HepG2 (cell line): ENCODE results near the gene LITAF. TPM values are rescaled to one million over a fixed set of nuclear protein-coding genes. Genes with fewer than 3 reads are reported as not detected.
A peak's percentile ranks its signal among the peaks of the same experiment; 100 is the strongest.

Experiments
- CC2D1A ChIP-seq: sonication (generic); formaldehyde crosslinking; IDR thresholded peaks from 2 replicates; pipeline ENCODE4 v1.8.1; 2023; ENCODE audit warnings: mild to moderate bottlenecking, missing genetic modification reagents
- DZIP1 ChIP-seq: sonication (generic); formaldehyde crosslinking; IDR thresholded peaks from 2 replicates; pipeline ENCODE4 v1.5.0; 2020; ENCODE audit warnings: mild to moderate bottlenecking, missing genetic modification reagents
- GFI1 ChIP-seq: sonication (generic); formaldehyde crosslinking; IDR thresholded peaks from 2 replicates; pipeline ENCODE4 v1.5.0; 2020; ENCODE audit warnings: missing genetic modification reagents, mild to moderate bottlenecking, borderline replicate concordance
- GLI4 ChIP-seq: sonication (generic); formaldehyde crosslinking; IDR thresholded peaks from 2 replicates; pipeline ENCODE4 v1.5.1; 2020; ENCODE audit warnings: missing genetic modification reagents, mild to moderate bottlenecking, moderate library complexity, borderline replicate concordance
- HOXA5 ChIP-seq: sonication (generic); formaldehyde crosslinking; IDR thresholded peaks from 2 replicates; pipeline ENCODE4 v1.4.0; 2020; ENCODE audit warnings: missing genetic modification reagents
- IKZF1 ChIP-seq: fragments of 450-650 bp; IDR thresholded peaks from 2 replicates; pipeline ENCODE4 v1.7.1; 2016
- MTA3 ChIP-seq: sonication (generic); formaldehyde crosslinking; IDR thresholded peaks from 2 replicates; pipeline ENCODE4 v1.4.0; 2020; ENCODE audit warnings: missing genetic modification reagents
- MTF1 ChIP-seq: sonication (generic); formaldehyde crosslinking; IDR thresholded peaks from 2 replicates; pipeline ENCODE4 v1.5.0; 2020; ENCODE audit warnings: missing genetic modification reagents
- NR0B2 ChIP-seq: sonication (generic); formaldehyde crosslinking; IDR thresholded peaks from 2 replicates; pipeline ENCODE4 v1.4.0; 2020; ENCODE audit warnings: mild to moderate bottlenecking, missing genetic modification reagents
- NR2F2 ChIP-seq: IDR thresholded peaks from 2 replicates; pipeline ENCODE4 v1.6.1; 2012; ENCODE audit warnings: low read depth, inconsistent platforms, borderline replicate concordance
- RFX3 ChIP-seq: IDR thresholded peaks from 2 replicates; pipeline ENCODE4 v1.6.1; 2016; ENCODE audit warnings: missing biosample characterization, missing genetic modification reagents
- SRSF4 ChIP-seq: fragments of 200-400 bp; formaldehyde crosslinking; IDR thresholded peaks from one replicate; pipeline ENCODE4 v1.6.1; 2018; ENCODE audit warnings: mild to moderate bottlenecking, low read depth, low read length, moderate library complexity; ENCODE audit not compliant: poor library complexity, severe bottlenecking
- ZNF788 ChIP-seq: sonication (generic); formaldehyde crosslinking; IDR thresholded peaks from 2 replicates; pipeline ENCODE4 v1.5.0; 2020; ENCODE audit warnings: mild to moderate bottlenecking, missing genetic modification reagents, borderline replicate concordance
- polyA plus RNA-seq, 8 experiments: library from polyadenylated mRNA; depleted of rRNA in 3 of 8; stranded (reverse) in 7 of 8; unstranded in 1 of 8; fragments of >200 nt; fragmentation: Illumina TruSeq in 4 of 8; extraction: Trizol in 4 of 8; gene quantifications; 2 replicates each; pipeline versions ENCODE4 v1.2.1 to v1.2.3, GENCODE V29; 2011 to 2016; ENCODE audit warnings: low read depth in 4 of 8, missing spikeins in 1 of 8, mixed read lengths in 1 of 8; ENCODE audit not compliant: insufficient read depth in 1 of 8
- total RNA-seq, 5 experiments: library from RNA; depleted of rRNA; stranded (reverse); fragments of >200 nt; fragmentation: Illumina TruSeq; extraction: Trizol; gene quantifications; 2 replicates each; pipeline ENCODE4 v1.2.3, GENCODE V29; 2016; ENCODE audit warnings: low read depth in 1 of 5
- TF ChIP-seq, protein P1 (sequence below): sonication (generic); formaldehyde crosslinking; IDR thresholded peaks from 2 replicates; pipeline ENCODE4 v1.5.0; 2020; ENCODE audit warnings: mild to moderate bottlenecking, missing genetic modification reagents

The LITAF gene
- total and polyA plus RNA-seq, 2 of the 13 experiments (the other 11 are each of a cell fraction or from before 2014, with no cell fraction given) = 80.1 to 141 TPM

GRCh38 chr16:11613381-11614303 lies 26.9 kb upstream of the LITAF start (continued):
- peak; percentile 76; the same call in 1 of the 2 replicates for TF ChIP-seq NR0B2
- TF ChIP-seq, protein P1, sequence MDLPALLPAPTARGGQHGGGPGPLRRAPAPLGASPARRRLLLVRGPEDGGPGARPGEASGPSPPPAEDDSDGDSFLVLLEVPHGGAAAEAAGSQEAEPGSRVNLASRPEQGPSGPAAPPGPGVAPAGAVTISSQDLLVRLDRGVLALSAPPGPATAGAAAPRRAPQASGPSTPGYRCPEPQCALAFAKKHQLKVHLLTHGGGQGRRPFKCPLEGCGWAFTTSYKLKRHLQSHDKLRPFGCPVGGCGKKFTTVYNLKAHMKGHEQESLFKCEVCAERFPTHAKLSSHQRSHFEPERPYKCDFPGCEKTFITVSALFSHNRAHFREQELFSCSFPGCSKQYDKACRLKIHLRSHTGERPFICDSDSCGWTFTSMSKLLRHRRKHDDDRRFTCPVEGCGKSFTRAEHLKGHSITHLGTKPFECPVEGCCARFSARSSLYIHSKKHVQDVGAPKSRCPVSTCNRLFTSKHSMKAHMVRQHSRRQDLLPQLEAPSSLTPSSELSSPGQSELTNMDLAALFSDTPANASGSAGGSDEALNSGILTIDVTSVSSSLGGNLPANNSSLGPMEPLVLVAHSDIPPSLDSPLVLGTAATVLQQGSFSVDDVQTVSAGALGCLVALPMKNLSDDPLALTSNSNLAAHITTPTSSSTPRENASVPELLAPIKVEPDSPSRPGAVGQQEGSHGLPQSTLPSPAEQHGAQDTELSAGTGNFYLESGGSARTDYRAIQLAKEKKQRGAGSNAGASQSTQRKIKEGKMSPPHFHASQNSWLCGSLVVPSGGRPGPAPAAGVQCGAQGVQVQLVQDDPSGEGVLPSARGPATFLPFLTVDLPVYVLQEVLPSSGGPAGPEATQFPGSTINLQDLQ (CRISPR knock-in tag) = no peak
- no peak for TF ChIP-seq MTA3 (CRISPR knock-in tag)
- 0 out of 2 replicates have a peak, but pooled peaks have one; percentile 18 for TF ChIP-seq RFX3 (CRISPR knock-in tag)
- TF ChIP-seq GLI4 = no peak
- TF ChIP-seq DZIP1 (CRISPR knock-in tag) = no peak; the same call in 1 of the 2 replicates
- TF ChIP-seq IKZF1 = no peak
- TF ChIP-seq SRSF4 = no peak
- TF ChIP-seq HOXA5 (CRISPR knock-in tag) = no peak
- no peak for TF ChIP-seq CC2D1A (CRISPR knock-in tag)
- no peak for TF ChIP-seq MTF1
- TF ChIP-seq GFI1 = peak; percentile 86
- peak; percentile 60; the same call in 1 of the 2 replicates for TF ChIP-seq ZNF788 (CRISPR knock-in tag)
- TF ChIP-seq NR2F2 = no peak
